GF-D8 (cell line): Measurements from ENCODE around the gene PDLIM4.

Source experiments
- DNase-seq: peaks from one replicate; lab custom pipeline; 2025; lab: John Stamatoyannopoulos, UW

PDLIM4 gene

GRCh38 chr5:132257131-132258101, at the start of gene PDLIM4:
Gene PDLIM4 (plus strand): TSS chr5:132257696. CDS start chr5:132257735, 39 bp downstream.
- DNase-seq, result no peak

- no peak for DNase-seq
Measured at GRCh38 chr5:132207778-132208177, 49.7 kb upstream of the PDLIM4 start.

- DNase-seq, result no peak
Measured at GRCh38 chr5:132209131-132209530, 48.4 kb upstream of the PDLIM4 start.

GRCh38 chr5:132209901-132210545, 47.5 kb upstream of the PDLIM4 start:
- DNase-seq, result no peak

- DNase-seq, result no peak
Measured at GRCh38 chr5:132210944-132211343, 46.6 kb upstream of the PDLIM4 start.

GRCh38 chr5:132211787-132212186, 45.7 kb upstream of the PDLIM4 start:
- no peak for DNase-seq

- DNase-seq, result no peak
Measured at GRCh38 chr5:132213666-132214065, 43.8 kb upstream of the PDLIM4 start.

- DNase-seq, result no peak
Measured at GRCh38 chr5:132214491-132214890, 43.0 kb upstream of the PDLIM4 start.

GRCh38 chr5:132215329-132215728, 42.2 kb upstream of the PDLIM4 start:
- no peak for DNase-seq

GRCh38 chr5:132218321-132218720, 39.2 kb upstream of the PDLIM4 start:
- DNase-seq, result no peak

GRCh38 chr5:132219289-132219970, 38.1 kb upstream of the PDLIM4 start:
- no peak for DNase-seq

GRCh38 chr5:132219981-132220380, 37.5 kb upstream of the PDLIM4 start:
- no peak for DNase-seq

GRCh38 chr5:132220491-132220890, 37.0 kb upstream of the PDLIM4 start:
- DNase-seq, result no peak

GRCh38 chr5:132221781-132222648, 35.5 kb upstream of the PDLIM4 start:
- no peak for DNase-seq

GRCh38 chr5:132222649-132223038, 34.9 kb upstream of the PDLIM4 start:
- no peak for DNase-seq

GRCh38 chr5:132223861-132224260, 33.6 kb upstream of the PDLIM4 start:
- no peak for DNase-seq

- DNase-seq, result no peak
Measured at GRCh38 chr5:132224716-132225115, 32.8 kb upstream of the PDLIM4 start.

- DNase-seq, result no peak
Measured at GRCh38 chr5:132225165-132226032, 32.1 kb upstream of the PDLIM4 start.

- no peak for DNase-seq
Measured at GRCh38 chr5:132226516-132227234, 30.8 kb upstream of the PDLIM4 start.

- no peak for DNase-seq
Measured at GRCh38 chr5:132227235-132227484, 30.3 kb upstream of the PDLIM4 start.
